HUES6 (cell line): ENCODE measurements around the gene LRRC8A.
"Not testable (repeated sequence)": the region's sequence is repeated elsewhere in the genome, so short reads cannot be mapped to it uniquely, and the experiment has no call there.

Experiments used
- H3K27ac ChIP-seq: 2 replicates; pipeline ENCODE4 v1.7.0; 2013; ENCODE audit warnings: low read depth, mild to moderate bottlenecking, low read length, inconsistent platforms
- H3K27me3 ChIP-seq: 2 replicates; pipeline ENCODE4 v1.6.1; 2013; ENCODE audit warnings: low read length; ENCODE audit not compliant: control insufficient read depth, insufficient read depth
- H3K36me3 ChIP-seq: 2 replicates; pipeline ENCODE4 v1.6.1; 2013; ENCODE audit warnings: low read length; ENCODE audit not compliant: control insufficient read depth, insufficient read depth
- H3K4me1 ChIP-seq: 2 replicates; pipeline ENCODE4 v1.6.1; 2013; ENCODE audit warnings: low read length; ENCODE audit not compliant: control insufficient read depth, insufficient read depth
- H3K4me3 ChIP-seq: 2 replicates; pipeline ENCODE4 v1.5.1; 2013; ENCODE audit warnings: low read depth, low read length
- H3K9ac ChIP-seq: one replicate; pipeline ENCODE4 v1.6.1; 2013; ENCODE audit warnings: mild to moderate bottlenecking, low read length
- H3K9me3 ChIP-seq: 2 replicates; pipeline ENCODE4 v1.6.1; 2013; ENCODE audit warnings: low read depth, low read length; ENCODE audit not compliant: control insufficient read depth, insufficient read depth

The LRRC8A gene

GRCh38 chr9:128943832-128944620 is 62.1 kb downstream of the LRRC8A start:
- peaks cover 12% of the 10 kb centered on the region for H3K36me3 ChIP-seq
- H3K9me3 ChIP-seq = no peaks in the 10 kb centered on the region
- H3K27ac ChIP-seq = no peak overlapping the region
- no peak overlapping the region for H3K9ac ChIP-seq
- no peaks in the 10 kb centered on the region for H3K27me3 ChIP-seq
- no peak overlapping the region for H3K4me3 ChIP-seq
- peaks cover 7% of the 10 kb centered on the region for H3K4me1 ChIP-seq

GRCh38 chr9:128944966-128945365 is 63.0 kb downstream of the LRRC8A start:
- not testable (repeated sequence) for H3K9me3 ChIP-seq, H3K27me3 ChIP-seq, H3K4me1 ChIP-seq, H3K27ac ChIP-seq, H3K9ac ChIP-seq, H3K4me3 ChIP-seq
- H3K36me3 ChIP-seq = peaks cover 19% of the 10 kb centered on the region

GRCh38 chr9:128945798-128946501 is 64.0 kb downstream of the LRRC8A start:
- Histone ChIP-seq H3K9ac (no peak overlapping the region), H3K27ac (no peak overlapping the region), H3K4me3 (peak overlapping the region; percentile 98; the same call in 1 of the 2 replicates)

GRCh38 chr9:128946571-128947276 is 64.8 kb downstream of the LRRC8A start:
- Histone ChIP-seq H3K9me3 (no peaks in the 10 kb centered on the region), H3K27me3 (no peaks in the 10 kb centered on the region), H3K4me3 (peak overlapping the region; percentile 98), H3K9ac (peak overlapping the region; percentile 94), H3K27ac (peak overlapping the region; percentile 83; the same call in 1 of the 2 replicates), H3K4me1 (peaks cover 7% of the 10 kb centered on the region), H3K36me3 (peaks cover 34% of the 10 kb centered on the region)

More at GRCh38 chr9:128945798-128946501, 64.0 kb downstream of the LRRC8A start:
- Histone ChIP-seq H3K9me3 (no peaks in the 10 kb centered on the region), H3K4me1 (peaks cover 7% of the 10 kb centered on the region), H3K36me3 (peaks cover 28% of the 10 kb centered on the region), H3K27me3 (no peaks in the 10 kb centered on the region)

GRCh38 chr9:128947277-128947526 is 65.3 kb downstream of the LRRC8A start:
- H3K9me3 ChIP-seq = no peaks in the 10 kb centered on the region
- H3K9ac ChIP-seq = peak overlapping the region; percentile 94
- peak overlapping the region; percentile 83; the same call in 1 of the 2 replicates for H3K27ac ChIP-seq
- H3K4me1 ChIP-seq = peaks cover 7% of the 10 kb centered on the region
- H3K36me3 ChIP-seq = peaks cover 34% of the 10 kb centered on the region
- no peaks in the 10 kb centered on the region for H3K27me3 ChIP-seq
- H3K4me3 ChIP-seq = peak overlapping the region; percentile 98

- peaks cover 7% of the 10 kb centered on the region for H3K4me1 ChIP-seq
Measured at GRCh38 chr9:128947527-128948301, 65.8 kb downstream of the LRRC8A start, which contains the start of the genes DOLK and NUP188. TSS of gene DOLK (minus strand) at chr9:128947603. CDS start at chr9:128947303, 300 bp downstream. TSS of gene NUP188 (plus strand) at chr9:128947699. CDS start at chr9:128947720, 21 bp downstream.

GRCh38 chr9:128961403-128961802 is 79.5 kb downstream of the LRRC8A start:
- H3K4me1 ChIP-seq, H3K9me3 ChIP-seq, H3K27me3 ChIP-seq, H3K27ac ChIP-seq, H3K4me3 ChIP-seq, H3K9ac ChIP-seq: not testable (repeated sequence)
- peaks cover 64% of the 10 kb centered on the region for H3K36me3 ChIP-seq

More at GRCh38 chr9:128947527-128948301, 65.8 kb downstream of the LRRC8A start, which contains the start of the genes DOLK and NUP188:
- Histone ChIP-seq H3K9me3 (no peaks in the 10 kb centered on the region), H3K9ac (peak within 1 kb of the TSS; percentile 94), H3K27ac (peak within 1 kb of the TSS; percentile 83; the same call in 1 of the 2 replicates), H3K4me3 (peak within 1 kb of the TSS; percentile 98), H3K27me3 (no peaks in the 10 kb centered on the region), H3K36me3 (peaks cover 35% of the 10 kb centered on the region)
